T47D (cell line): Measurements from ENCODE around the gene MTMR3.

Experiments
- DNase-seq, 2 experiments: peaks; one replicate each; pipeline versions ENCODE4 v3.0.0 to v3.0.0-alpha.2; 2011 to 2012; ENCODE audit warnings: low read depth in 1 of 2, low spot score in 1 of 2
- JUND ChIP-seq: IDR thresholded peaks from 2 replicates; pipeline ENCODE4 v1.6.1; 2012; ENCODE audit warnings: low read depth
- in situ Hi-C: cut with HindIII; loops from 2 replicates; pipeline ENCODE4 v1.10.0; 2016; ENCODE audit warnings: low sequenced_read_pairs, low pct_unique_long_range_greater_than_20kb

MTMR3 gene

DNA sequence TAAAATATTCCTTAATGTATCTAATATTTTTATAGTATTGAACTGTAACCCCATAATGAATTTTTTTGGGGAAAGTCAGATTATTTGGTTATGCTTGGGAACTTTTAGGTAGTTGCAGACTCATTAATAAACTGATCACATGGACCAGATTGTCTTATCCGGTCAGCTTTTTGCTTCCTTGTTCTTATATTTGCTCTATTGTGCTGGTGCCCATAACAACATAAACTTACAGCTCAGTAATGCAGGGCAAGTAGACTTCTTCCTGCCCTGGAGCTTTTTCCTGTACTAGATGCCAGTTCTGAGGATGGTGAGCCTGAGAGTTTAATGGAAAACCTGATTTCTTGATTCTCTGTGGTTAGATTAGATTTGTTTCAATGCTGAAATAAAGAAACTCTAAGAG lies 53.2 kb downstream of the MTMR3 start:
- in situ Hi-C loops = no loop called here
- DNase-seq = peak in 1 of 2 experiments; percentile 39
- TF ChIP-seq JUND = no peak

GRCh38 chr22:29937940-29938693 lies 55.1 kb downstream of the MTMR3 start:
- no peak for DNase-seq

DNA sequence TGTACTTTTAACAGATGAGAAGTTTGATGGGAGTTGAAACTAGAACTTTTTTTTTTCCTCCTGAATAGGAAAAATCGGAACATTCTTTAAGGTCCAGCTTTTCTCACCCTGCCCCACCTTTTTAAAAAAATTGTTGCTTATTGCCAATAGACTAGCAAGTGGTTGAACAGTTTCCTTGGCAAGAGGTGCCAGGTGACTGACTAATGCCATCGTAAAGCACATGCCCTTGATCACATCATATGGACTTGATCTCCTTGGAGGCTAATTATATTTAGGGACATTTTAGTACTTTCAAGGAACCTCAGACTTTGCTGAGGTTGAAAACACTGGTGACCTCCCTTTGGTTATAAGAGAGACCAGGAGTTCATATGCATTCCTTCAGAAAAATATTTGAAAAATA lies 57.6 kb downstream of the MTMR3 start:
- TF ChIP-seq JUND = no peak
- in situ Hi-C loops = no loop called here
- no peak for DNase-seq

More at GRCh38 chr22:29937940-29938693, 55.1 kb downstream of the MTMR3 start:
- no peak for TF ChIP-seq JUND
- in situ Hi-C loops = no loop called here

GRCh38 chr22:29944339-29944738 lies 61.4 kb downstream of the MTMR3 start:
- no peak for DNase-seq
- in situ Hi-C loops = no loop called here
- TF ChIP-seq JUND = no peak

- DNase-seq = no peak
- in situ Hi-C loops = no loop called here
- no peak for TF ChIP-seq JUND
These were observed 62.5 kb downstream of the MTMR3 start for GRCh38 chr22:29945435-29945834.

DNA sequence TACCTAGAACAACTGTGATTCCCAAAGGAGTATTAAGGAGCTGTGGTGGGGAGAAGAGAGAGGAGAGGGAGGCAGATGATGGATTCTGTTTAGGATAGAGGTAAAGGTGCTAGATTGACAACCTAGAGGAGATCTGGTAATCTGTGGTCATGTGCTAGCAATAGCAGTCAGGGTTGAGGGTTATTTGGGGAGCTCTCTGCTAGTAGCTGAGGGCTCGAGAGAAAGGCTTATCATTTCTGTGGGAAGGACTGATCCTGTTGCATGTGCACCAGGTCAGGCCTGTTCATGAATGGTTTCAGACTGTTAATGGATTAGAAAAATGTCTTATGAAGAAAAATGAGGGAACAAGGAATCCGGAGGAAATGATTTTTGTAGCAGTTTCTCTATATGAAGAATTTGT lies 63.2 kb downstream of the MTMR3 start:
- in situ Hi-C loops = no loop called here
- no peak for TF ChIP-seq JUND
- no peak for DNase-seq

- in situ Hi-C loops = no loop called here
- no peak for TF ChIP-seq JUND
- no peak for DNase-seq
These were observed 64.7 kb downstream of the MTMR3 start for GRCh38 chr22:29947410-29948384.

DNA sequence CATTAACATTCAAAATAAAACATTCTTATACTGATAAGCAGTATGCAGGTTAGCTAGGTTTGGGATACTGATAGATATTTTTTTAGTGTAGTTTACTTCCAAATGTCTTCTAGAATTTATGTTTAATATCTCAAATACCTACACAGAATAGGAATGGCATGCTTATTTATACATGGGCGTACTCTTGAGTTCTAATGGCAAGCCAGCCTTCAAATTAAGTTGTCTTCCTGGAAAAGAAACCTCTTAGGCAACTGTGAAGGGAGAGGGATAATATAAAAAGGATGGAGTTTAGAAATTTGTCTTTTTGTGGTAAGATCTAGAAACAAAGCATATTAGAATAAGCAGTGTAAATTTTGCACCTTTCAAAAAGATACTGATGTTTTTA lies 65.4 kb downstream of the MTMR3 start:
- DNase-seq = no peak
- TF ChIP-seq JUND = no peak
- in situ Hi-C loops = no loop called here

GRCh38 chr22:29949872-29950271 lies 66.9 kb downstream of the MTMR3 start:
- TF ChIP-seq JUND = no peak
- in situ Hi-C loops = no loop called here

GRCh38 chr22:29951791-29952413 lies 68.9 kb downstream of the MTMR3 start:
- no peak for TF ChIP-seq JUND
- DNase-seq = no peak
- in situ Hi-C loops = no loop called here

More at GRCh38 chr22:29949872-29950271, 66.9 kb downstream of the MTMR3 start:
- no peak for DNase-seq

DNA sequence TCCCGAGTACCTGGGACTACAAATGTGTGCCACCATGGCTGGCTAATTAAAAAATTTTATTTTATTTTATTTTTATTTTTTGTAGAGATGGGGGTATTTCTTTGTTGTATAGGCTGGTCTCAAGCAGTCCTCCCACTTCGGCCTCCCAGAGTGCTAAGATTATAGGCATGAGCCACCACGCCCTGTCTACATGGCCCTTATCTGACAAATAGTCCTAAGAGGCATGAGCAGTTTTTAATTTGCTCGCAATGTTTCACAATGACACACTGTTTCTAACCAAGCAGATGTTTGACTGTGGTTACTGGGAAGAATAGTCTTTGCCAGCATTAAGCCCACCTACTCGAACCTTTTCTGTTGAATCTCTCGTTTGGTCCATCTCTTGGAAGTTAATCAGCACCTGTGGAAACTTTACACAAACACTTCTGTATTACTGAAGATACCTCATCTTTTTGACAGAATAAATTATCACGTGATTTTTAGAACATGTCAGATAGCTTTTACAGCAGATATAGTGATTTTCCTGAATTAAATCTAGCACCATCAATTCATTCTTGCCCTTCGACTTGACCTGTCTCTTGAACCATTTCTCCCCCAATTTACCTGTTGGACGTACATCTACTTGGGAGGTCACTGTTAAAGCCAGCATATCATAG lies 71.4 kb downstream of the MTMR3 start:
- in situ Hi-C loops = no loop called here
- no peak for TF ChIP-seq JUND
- DNase-seq = no peak

- no peak for TF ChIP-seq JUND
- in situ Hi-C loops = no loop called here
- no peak for DNase-seq
These were observed 73.7 kb downstream of the MTMR3 start for GRCh38 chr22:29956680-29957079.
